ENCODE data around the gene PCK2.

The PCK2 gene

DNA sequence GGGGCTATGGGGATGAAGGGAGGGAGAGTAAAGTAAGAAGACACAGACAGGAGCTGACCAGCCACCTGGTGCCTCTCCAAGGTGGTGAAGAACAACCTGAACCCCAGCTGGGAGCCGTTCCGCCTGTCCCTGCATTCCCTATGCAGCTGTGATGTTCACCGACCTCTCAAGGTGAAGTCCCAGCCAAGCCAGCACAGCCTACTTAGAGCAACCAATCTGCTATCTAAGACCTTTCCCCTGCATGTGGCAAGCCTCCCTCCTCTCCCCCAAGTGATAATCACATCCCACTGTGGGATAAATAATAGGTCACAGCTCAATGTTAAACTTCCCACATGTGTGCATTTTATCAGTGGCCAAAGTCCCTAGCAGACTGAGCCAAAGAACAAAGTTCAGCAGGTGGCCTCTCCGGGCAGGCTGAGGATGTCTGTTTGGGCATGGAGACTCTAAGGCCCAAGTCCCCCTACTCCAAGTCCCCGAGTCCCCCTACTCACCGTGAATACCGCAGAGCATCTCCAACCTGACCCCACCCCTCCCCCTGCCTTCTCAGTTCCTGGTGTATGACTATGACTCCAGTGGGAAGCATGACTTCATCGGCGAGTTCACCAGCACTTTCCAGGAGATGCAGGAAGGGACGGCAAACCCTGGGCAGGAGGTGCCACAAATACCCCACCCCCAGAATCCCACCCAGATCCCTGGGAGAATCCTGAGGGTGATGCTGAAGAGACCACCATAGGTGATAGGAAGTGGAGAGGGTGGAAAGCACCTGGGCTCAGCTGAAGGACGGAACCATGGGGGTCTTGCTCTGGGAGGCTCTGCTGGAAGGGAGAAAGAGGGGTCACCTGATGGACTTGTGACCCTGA, 19.3 kb upstream of the PCK2 start:
- Histone ChIP-seq H3K4me3 (replicated peaks; ENCODE audit: insufficient read depth, low read length) (no peak overlapping the region), H3K27ac (replicated peaks) (no peak overlapping the region), H3K27me3 (ENCODE audit: insufficient read depth, poor library complexity, severe bottlenecking) (no peaks in the 10 kb centered on the region)
- TF ChIP-seq GABPA (IDR thresholded peaks at IDR 0.05; ENCODE audit: low read depth) (no peak), POLR2AphosphoS5 (IDR thresholded peaks at IDR 0.05; ENCODE audit: low read depth) (no peak), CTCF (IDR thresholded peaks at IDR 0.05; ENCODE audit: insufficient read depth, low read length) (no peak), SPI1 (IDR thresholded peaks at IDR 0.05; ENCODE audit: borderline replicate concordance, low read depth) (no peak), REST (IDR thresholded peaks at IDR 0.05; ENCODE audit: insufficient replicate concordance, low read depth) (no peak)
- no peak for DNase-seq (ENCODE audit: low read depth in 1 of 2, low spot score in 1 of 2)

- no peak overlapping the region for H3K27ac ChIP-seq (replicated peaks)
- H3K27me3 ChIP-seq (ENCODE audit: insufficient read depth, poor library complexity, severe bottlenecking), result peaks cover 3% of the 10 kb centered on the region
- DNase-seq (ENCODE audit: low read depth in 1 of 2, low spot score in 1 of 2), result no peak
- no peak overlapping the region for H3K4me3 ChIP-seq (replicated peaks; ENCODE audit: insufficient read depth, low read length)
- TF ChIP-seq REST (IDR thresholded peaks at IDR 0.05; ENCODE audit: insufficient replicate concordance, low read depth), result no peak
- no peak for TF ChIP-seq GABPA (IDR thresholded peaks at IDR 0.05; ENCODE audit: low read depth)
- TF ChIP-seq POLR2AphosphoS5 (IDR thresholded peaks at IDR 0.05; ENCODE audit: low read depth), result no peak
- no peak for TF ChIP-seq CTCF (IDR thresholded peaks at IDR 0.05; ENCODE audit: insufficient read depth, low read length)
- TF ChIP-seq SPI1 (IDR thresholded peaks at IDR 0.05; ENCODE audit: borderline replicate concordance, low read depth), result no peak
Observed at GRCh38 chr14:24075485-24076301, 18.4 kb upstream of the PCK2 start.

GRCh38 chr14:24076302-24076601, 17.9 kb upstream of the PCK2 start:
- no peak for DNase-seq (ENCODE audit: low read depth in 1 of 2, low spot score in 1 of 2)
- H3K27me3 ChIP-seq (ENCODE audit: insufficient read depth, poor library complexity, severe bottlenecking), result peaks cover 3% of the 10 kb centered on the region
- H3K4me3 ChIP-seq (replicated peaks; ENCODE audit: insufficient read depth, low read length), result no peak overlapping the region
- H3K27ac ChIP-seq (replicated peaks), result no peak overlapping the region
- TF ChIP-seq GABPA (IDR thresholded peaks at IDR 0.05; ENCODE audit: low read depth) (no peak), POLR2AphosphoS5 (IDR thresholded peaks at IDR 0.05; ENCODE audit: low read depth) (no peak), CTCF (IDR thresholded peaks at IDR 0.05; ENCODE audit: insufficient read depth, low read length) (no peak), SPI1 (IDR thresholded peaks at IDR 0.05; ENCODE audit: borderline replicate concordance, low read depth) (no peak), REST (IDR thresholded peaks at IDR 0.05; ENCODE audit: insufficient replicate concordance, low read depth) (no peak)
